Sigmoid colon (tissue), 7 donors: ENCODE measurements around the gene TMEM260. TPM values are rescaled to one million over a fixed set of nuclear protein-coding genes. Genes with fewer than 3 reads are reported as not detected.

Experiments used
- DNase-seq: peaks from one replicate; pipeline ENCODE4 v3.0.0-alpha.2; 2019
- H3K27ac ChIP-seq, 4 donors: fragments of 200-600 bp; sonication (generic); one replicate each; pipeline ENCODE4 v1.5.1; 2016 to 2019; ENCODE audit warnings: mild to moderate bottlenecking in 1 of 4
- H3K27me3 ChIP-seq, 3 donors: fragments of 200-600 bp; sonication (generic); one replicate each; pipeline ENCODE4 v1.5.1; 2019; ENCODE audit warnings: mild to moderate bottlenecking in 1 of 3
- H3K36me3 ChIP-seq, 4 donors: fragments of 200-600 bp; sonication (generic); one replicate each; pipeline ENCODE4 v1.5.1; 2016 to 2019
- H3K4me1 ChIP-seq, 4 donors: fragments of 200-600 bp; sonication (generic); one replicate each; pipeline ENCODE4 v1.5.1; 2017 to 2019
- H3K4me3 ChIP-seq, 4 donors: fragments of 200-600 bp; sonication (generic); one replicate each; pipeline ENCODE4 v1.5.1; 2017 to 2019; ENCODE audit warnings: mild to moderate bottlenecking in 2 of 4, moderate library complexity in 1 of 4
- H3K9me3 ChIP-seq, 4 donors: fragments of 200-600 bp in 3 of 4; sonication (generic) in 3 of 4; one replicate each; pipeline versions ENCODE4 v1.5.1 to v1.6.1; 2013 to 2019
- CTCF ChIP-seq, 4 experiments: fragments of 450-650 bp in 3 of 4; fragments of 200-600 bp in 1 of 4; IDR thresholded peaks; one replicate each; pipeline ENCODE4 v1.5.1; 2016 to 2019; ENCODE audit warnings: antibody characterized with exemption in 4 of 4, mild to moderate bottlenecking in 3 of 4, moderate library complexity in 2 of 4
- EP300 ChIP-seq, 4 donors: sonication (generic); formaldehyde crosslinking; IDR thresholded peaks; one replicate each; pipeline ENCODE4 v1.6.1; 2017; ENCODE audit warnings: antibody characterized with exemption in 4 of 4
- POLR2A ChIP-seq, 2 donors: fragments of 450-650 bp; IDR thresholded peaks; one replicate each; pipeline ENCODE4 v1.6.1; 2016; ENCODE audit warnings: antibody characterized with exemption in 2 of 2, mild to moderate bottlenecking in 2 of 2, moderate library complexity in 2 of 2
- POLR2AphosphoS5 ChIP-seq, 4 donors: sonication (generic); formaldehyde crosslinking; IDR thresholded peaks; one replicate each; pipeline ENCODE4 v1.6.1; 2017; ENCODE audit warnings: antibody characterized with exemption in 4 of 4
- WGBS, 2 donors: extraction: QIAGEN DNeasy Blood & Tissue Kit; methylation state at CpG; one replicate each; pipeline ENCODE4 v1.1.7; 2013; 5-methylcytosine and 5-hydroxymethylcytosine counted together
- intact Hi-C: fragments of 100-400 bp; cut with DNase I; formaldehyde crosslinking; loops from one replicate; pipeline ENCODE4 v1.15.1; 2023
- polyA plus RNA-seq, 3 donors: library from polyadenylated mRNA; stranded (reverse); fragments of 200-250 nt; gene quantifications; one replicate each; pipeline ENCODE4 v1.2.3, GENCODE V29; 2013
- total RNA-seq, 4 donors: library from RNA; depleted of rRNA; stranded (reverse); fragments of >200 nt; gene quantifications; one replicate each; pipeline ENCODE4 v1.1.0, GENCODE V29; 2016
- donor health status: healthy with polysubstance abuse.
- donor health status: Bipolar disorder and iron deficiency.
- donor health status: healthy.

The TMEM260 gene
- total and polyA plus RNA-seq, 7 donors = 1.6 to 15.0 (median 10.3) TPM

- no peaks in the 10 kb centered on the region for H3K27me3 ChIP-seq
- no peaks in the 10 kb centered on the region for H3K9me3 ChIP-seq
- H3K4me1 ChIP-seq = no peaks in the 10 kb centered on the region
- H3K4me3 ChIP-seq = no peak overlapping the region
- H3K27ac ChIP-seq = no peak overlapping the region
- WGBS, 2 donors = 93 to 95% methylated on average over 5 of the region's 5 CpGs
- no peak for DNase-seq
- H3K36me3 ChIP-seq = peaks cover 0 to 44% (median 3%) of the 10 kb centered on the region in 4 donors
- TF ChIP-seq POLR2A (IDR thresholded peaks at IDR 0.05) (no peak), CTCF (IDR thresholded peaks at IDR 0.05) (no peak), POLR2AphosphoS5 (IDR thresholded peaks at IDR 0.05) (no peak), EP300 (IDR thresholded peaks at IDR 0.05) (no peak)
- intact Hi-C loops = no loop called here
Observed at GRCh38 chr14:56590535-56590960, 10.9 kb downstream of the TMEM260 start.

GRCh38 chr14:56592746-56593544 lies 13.3 kb downstream of the TMEM260 start:
- Histone ChIP-seq H3K36me3 (peaks cover 0 to 27% (median 0%) of the 10 kb centered on the region in 4 donors), H3K4me3 (no peak overlapping the region), H3K9me3 (no peaks in the 10 kb centered on the region), H3K27me3 (no peaks in the 10 kb centered on the region), H3K27ac (no peak overlapping the region), H3K4me1 (no peaks in the 10 kb centered on the region)
- intact Hi-C loops = no loop called here
- 29 to 72% methylated on average over 5 of the region's 5 CpGs for WGBS, 2 donors
- TF ChIP-seq POLR2A (IDR thresholded peaks at IDR 0.05) = no peak
- no peak for TF ChIP-seq CTCF (IDR thresholded peaks at IDR 0.05)
- TF ChIP-seq POLR2AphosphoS5 (IDR thresholded peaks at IDR 0.05) = no peak
- TF ChIP-seq EP300 (IDR thresholded peaks at IDR 0.05) = no peak
- no peak for DNase-seq

GRCh38 chr14:56594428-56594827 lies 14.8 kb downstream of the TMEM260 start:
- no peak for DNase-seq
- 21 to 76% methylated on average over 1 of the region's 1 CpG for WGBS, 2 donors
- Histone ChIP-seq H3K27me3 (no peaks in the 10 kb centered on the region), H3K36me3 (peaks cover 0 to 14% (median 0%) of the 10 kb centered on the region in 4 donors), H3K27ac (no peak overlapping the region), H3K4me1 (no peaks in the 10 kb centered on the region), H3K9me3 (no peaks in the 10 kb centered on the region), H3K4me3 (no peak overlapping the region)
- TF ChIP-seq POLR2A (IDR thresholded peaks at IDR 0.05) (no peak), EP300 (IDR thresholded peaks at IDR 0.05) (no peak), CTCF (IDR thresholded peaks at IDR 0.05) (no peak), POLR2AphosphoS5 (IDR thresholded peaks at IDR 0.05) (no peak)
- intact Hi-C loops = no loop called here

- no peak for DNase-seq
- H3K4me1 ChIP-seq = no peaks in the 10 kb centered on the region
- intact Hi-C loops = no loop called here
- 97 to 98% methylated on average over 1 of the region's 1 CpG for WGBS, 2 donors
- TF ChIP-seq EP300 (IDR thresholded peaks at IDR 0.05) (no peak), POLR2A (IDR thresholded peaks at IDR 0.05) (no peak), CTCF (IDR thresholded peaks at IDR 0.05) (no peak), POLR2AphosphoS5 (IDR thresholded peaks at IDR 0.05) (no peak)
- no peaks in the 10 kb centered on the region for H3K9me3 ChIP-seq
- peaks cover 0 to 16% (median 0%) of the 10 kb centered on the region in 4 donors for H3K36me3 ChIP-seq
- H3K4me3 ChIP-seq = no peak overlapping the region
- H3K27me3 ChIP-seq = no peaks in the 10 kb centered on the region
- H3K27ac ChIP-seq = no peak overlapping the region
Observed at GRCh38 chr14:56598519-56598918, 18.9 kb downstream of the TMEM260 start.
